GM10266 (cell line): Measurements from ENCODE around the gene FNDC8.
"Not testable (repeated sequence)": the region's sequence is repeated elsewhere in the genome, so short reads cannot be mapped to it uniquely, and the experiment has no call there.

ENCODE experiments used
- DNase-seq: peaks from one replicate; pipeline ENCODE4 v3.0.0; 2012; ENCODE audit errors: extremely low spot score
- CTCF ChIP-seq: IDR thresholded peaks from 2 replicates; pipeline ENCODE4 v1.5.1; 2012; ENCODE audit warnings: mild to moderate bottlenecking, low read depth; ENCODE audit not compliant: control insufficient read depth, insufficient read depth; ENCODE audit errors: missing control alignments

FNDC8 gene

GRCh38 chr17:35146214-35146833, 24.9 kb downstream of the FNDC8 start:
- DNase-seq: no peak
- TF ChIP-seq CTCF: no peak

GRCh38 chr17:35147375-35147905, 26.0 kb downstream of the FNDC8 start, which contains the start of gene UNC45B:
UNC45B (plus strand) TSS chr17:35147817; CDS start chr17:35148264, 447 bp downstream.
- DNase-seq: no peak
- TF ChIP-seq CTCF: no peak

GRCh38 chr17:35148144-35148543, 26.7 kb downstream of the FNDC8 start:
- DNase-seq: no peak
- no peak for TF ChIP-seq CTCF

GRCh38 chr17:35149941-35150340, 28.5 kb downstream of the FNDC8 start:
- no peak for TF ChIP-seq CTCF
- DNase-seq: no peak

GRCh38 chr17:35151080-35151479, 29.7 kb downstream of the FNDC8 start:
- not testable (repeated sequence) for DNase-seq

GRCh38 chr17:35152421-35153140, 31.2 kb downstream of the FNDC8 start:
- DNase-seq: no peak
- no peak for TF ChIP-seq CTCF

- no peak for DNase-seq
- TF ChIP-seq CTCF: no peak
Observed at GRCh38 chr17:35154196-35155165, 33.1 kb downstream of the FNDC8 start.
